ENCODE data around the gene ATMIN.

DNA sequence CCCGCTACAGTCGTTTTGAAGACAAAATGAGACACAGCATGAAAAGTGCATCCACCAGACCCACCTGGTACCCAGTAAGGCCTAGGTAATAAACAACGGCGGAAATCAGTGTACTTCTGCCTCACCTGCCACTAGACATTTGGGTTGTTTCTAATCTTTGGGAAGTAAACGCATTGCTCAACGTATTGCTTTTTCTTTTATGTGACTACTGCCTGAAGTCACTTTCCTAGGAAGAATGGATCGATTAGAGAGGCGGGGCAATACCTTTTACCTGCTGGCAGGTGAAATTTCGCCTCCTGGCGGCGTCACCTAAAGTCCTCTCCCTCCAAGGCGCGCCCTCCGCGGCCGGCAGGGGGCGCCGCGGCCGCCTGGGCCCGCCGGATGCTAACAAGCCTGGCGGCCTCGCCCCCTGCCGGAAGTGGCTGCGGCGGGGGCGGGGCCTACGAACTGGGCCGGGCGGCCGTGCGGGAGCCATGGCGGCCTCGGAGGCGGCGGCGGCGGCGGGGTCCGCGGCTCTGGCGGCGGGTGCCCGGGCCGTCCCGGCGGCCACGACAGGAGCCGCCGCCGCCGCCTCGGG, at the start of gene ATMIN:
- peak; percentile 98 for TF ChIP-seq CTCF (IDR thresholded peaks at IDR 0.05)
- TF ChIP-seq TEAD4 (IDR thresholded peaks at IDR 0.05; ENCODE audit: borderline replicate concordance, insufficient read depth) = no peak

All from SK-N-SH (cell line).